Skeletal muscle satellite cell (primary cell): ENCODE measurements around the gene PAK5.

Source experiments
- H3K27me3 ChIP-seq: 2 replicates; pipeline ENCODE4 v1.7.0; 2013; ENCODE audit warnings: low read length; ENCODE audit not compliant: control insufficient read depth, insufficient read depth
- H3K36me3 ChIP-seq: 2 replicates; pipeline ENCODE4 v1.7.0; 2013; ENCODE audit warnings: mild to moderate bottlenecking, control low read depth, low read length; ENCODE audit not compliant: insufficient read depth
- H3K4me1 ChIP-seq: 2 replicates; pipeline ENCODE4 v1.7.0; 2013; ENCODE audit warnings: low read length; ENCODE audit not compliant: control insufficient read depth, insufficient read depth
- H3K4me2 ChIP-seq: 2 replicates; pipeline ENCODE4 v1.7.0; 2013; ENCODE audit warnings: mild to moderate bottlenecking, low read length
- H3K4me3 ChIP-seq: 2 replicates; pipeline ENCODE4 v1.7.0; 2013; ENCODE audit warnings: low read length
- H3K9ac ChIP-seq: 2 replicates; pipeline ENCODE4 v1.7.0; 2013; ENCODE audit warnings: mild to moderate bottlenecking, low read depth, low read length, moderate library complexity
- H3K9me3 ChIP-seq: replicated peaks from 2 replicates; pipeline ENCODE4 v1.7.0; 2013; ENCODE audit warnings: mild to moderate bottlenecking, control low read depth, low read length

Gene PAK5

DNA sequence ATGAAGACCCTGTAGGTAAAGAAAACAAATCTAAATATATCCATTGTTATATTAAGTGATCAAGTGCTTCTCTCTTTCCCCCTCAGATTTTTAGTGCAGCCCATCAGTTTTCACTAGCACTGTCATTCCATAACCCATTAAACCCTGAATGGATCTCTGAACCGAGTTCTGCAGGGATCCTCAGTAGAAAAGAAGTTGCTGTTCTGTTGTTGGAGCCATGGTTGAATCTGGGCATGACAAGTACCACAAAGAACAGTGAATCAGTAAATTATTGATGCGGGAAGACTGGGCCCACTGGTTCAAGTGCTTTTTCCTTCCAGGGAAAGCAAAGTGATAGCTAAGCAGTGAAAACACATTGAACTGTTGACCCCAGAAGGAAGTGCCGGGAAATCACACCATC, 264.1 kb downstream of the PAK5 start:
- H3K9me3 ChIP-seq: no peaks in the 10 kb centered on the region
- H3K4me1 ChIP-seq: no peaks in the 10 kb centered on the region

GRCh38 chr20:9574181-9574580, 264.7 kb downstream of the PAK5 start:
- H3K36me3 ChIP-seq: no peaks in the 10 kb centered on the region
- no peaks in the 10 kb centered on the region for H3K4me1 ChIP-seq
- no peaks in the 10 kb centered on the region for H3K9me3 ChIP-seq
- H3K4me3 ChIP-seq: no peak overlapping the region
- peaks cover 49% of the 10 kb centered on the region for H3K27me3 ChIP-seq
- H3K4me2 ChIP-seq: no peak overlapping the region
- H3K9ac ChIP-seq: no peak overlapping the region

More for the DNA sequence above, 264.1 kb downstream of the PAK5 start:
- H3K9ac ChIP-seq: no peak overlapping the region
- H3K27me3 ChIP-seq: peaks cover 43% of the 10 kb centered on the region
- H3K4me3 ChIP-seq: no peak overlapping the region
- H3K36me3 ChIP-seq: no peaks in the 10 kb centered on the region
- no peak overlapping the region for H3K4me2 ChIP-seq

- no peak overlapping the region for H3K4me2 ChIP-seq
- no peak overlapping the region for H3K4me3 ChIP-seq
- peaks cover 51% of the 10 kb centered on the region for H3K27me3 ChIP-seq
- no peaks in the 10 kb centered on the region for H3K4me1 ChIP-seq
- no peaks in the 10 kb centered on the region for H3K36me3 ChIP-seq
- no peak overlapping the region for H3K9ac ChIP-seq
- no peaks in the 10 kb centered on the region for H3K9me3 ChIP-seq
Measured at GRCh38 chr20:9573335-9574151, 265.3 kb downstream of the PAK5 start.

DNA sequence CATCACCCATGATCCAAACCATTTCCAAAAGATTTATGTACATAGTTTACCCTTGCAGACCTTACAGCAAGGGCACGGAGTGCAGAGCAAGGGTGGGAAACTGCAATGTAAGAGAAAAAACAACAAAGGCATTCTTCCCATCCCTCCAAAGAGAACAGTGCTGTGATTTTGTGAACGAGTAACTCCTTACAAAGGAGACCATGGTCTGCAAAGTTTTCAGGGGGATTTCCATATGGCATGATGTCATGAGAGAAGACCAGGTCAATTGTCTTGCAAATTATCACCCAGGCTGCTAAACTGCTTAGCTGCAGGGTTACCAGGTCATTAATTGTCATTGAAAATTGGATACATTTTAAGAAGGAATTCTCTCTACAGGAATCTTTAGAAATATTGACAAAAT, 266.2 kb downstream of the PAK5 start:
- Histone ChIP-seq H3K4me3 (no peak overlapping the region), H3K9me3 (no peaks in the 10 kb centered on the region), H3K36me3 (no peaks in the 10 kb centered on the region), H3K9ac (no peak overlapping the region), H3K27me3 (peaks cover 51% of the 10 kb centered on the region), H3K4me2 (no peak overlapping the region), H3K4me1 (no peaks in the 10 kb centered on the region)

- Histone ChIP-seq H3K4me1 (no peaks in the 10 kb centered on the region), H3K36me3 (no peaks in the 10 kb centered on the region)
Measured at GRCh38 chr20:9571783-9572182, 267.1 kb downstream of the PAK5 start.

DNA sequence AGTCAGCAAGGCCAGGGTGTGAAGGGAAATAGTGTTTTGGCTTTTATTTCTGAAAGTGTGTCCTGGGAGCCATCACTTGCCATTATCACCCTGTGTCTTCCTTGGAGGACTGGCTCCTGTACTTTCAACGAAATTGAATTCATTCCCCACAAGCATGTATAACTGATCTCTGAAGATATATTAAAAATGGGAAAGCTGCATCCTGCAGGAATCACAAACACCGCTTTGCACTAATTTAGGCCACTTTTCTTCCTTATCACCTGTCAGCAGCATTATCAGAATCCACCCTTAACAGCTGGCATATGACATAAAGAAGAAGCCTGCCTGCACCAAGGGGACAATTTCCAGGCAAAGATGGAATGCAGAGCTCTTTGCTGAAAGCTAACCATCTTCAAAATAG, 268.3 kb downstream of the PAK5 start:
- Histone ChIP-seq H3K4me3 (no peak overlapping the region), H3K36me3 (no peaks in the 10 kb centered on the region), H3K9me3 (no peaks in the 10 kb centered on the region), H3K4me1 (no peaks in the 10 kb centered on the region), H3K27me3 (peaks cover 57% of the 10 kb centered on the region), H3K9ac (no peak overlapping the region), H3K4me2 (no peak overlapping the region)

More at GRCh38 chr20:9571783-9572182, 267.1 kb downstream of the PAK5 start:
- H3K4me3 ChIP-seq: no peak overlapping the region
- no peak overlapping the region for H3K9ac ChIP-seq
- no peak overlapping the region for H3K4me2 ChIP-seq
- no peaks in the 10 kb centered on the region for H3K9me3 ChIP-seq
- H3K27me3 ChIP-seq: peaks cover 54% of the 10 kb centered on the region

DNA sequence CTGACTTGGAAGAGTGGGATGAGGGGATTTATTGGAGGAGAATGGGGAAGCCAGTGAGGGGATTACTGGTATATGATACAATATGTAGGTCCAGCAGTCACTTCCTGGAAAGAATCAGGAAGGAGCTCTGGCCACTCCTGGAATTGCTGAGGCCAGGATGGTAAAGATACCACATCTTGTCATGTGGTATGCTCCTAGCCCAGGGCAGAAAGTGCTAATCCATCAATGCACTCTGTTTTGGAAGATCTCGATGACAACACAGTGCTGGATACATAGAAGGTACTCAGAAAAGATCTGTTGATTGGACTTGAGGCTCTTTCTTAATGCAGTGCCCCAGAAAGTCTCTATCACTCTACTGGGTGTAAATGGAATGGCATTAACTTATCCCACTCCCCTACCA, 271.9 kb downstream of the PAK5 start:
- no peak overlapping the region for H3K4me3 ChIP-seq
- H3K9ac ChIP-seq: no peak overlapping the region
- no peaks in the 10 kb centered on the region for H3K36me3 ChIP-seq

DNA sequence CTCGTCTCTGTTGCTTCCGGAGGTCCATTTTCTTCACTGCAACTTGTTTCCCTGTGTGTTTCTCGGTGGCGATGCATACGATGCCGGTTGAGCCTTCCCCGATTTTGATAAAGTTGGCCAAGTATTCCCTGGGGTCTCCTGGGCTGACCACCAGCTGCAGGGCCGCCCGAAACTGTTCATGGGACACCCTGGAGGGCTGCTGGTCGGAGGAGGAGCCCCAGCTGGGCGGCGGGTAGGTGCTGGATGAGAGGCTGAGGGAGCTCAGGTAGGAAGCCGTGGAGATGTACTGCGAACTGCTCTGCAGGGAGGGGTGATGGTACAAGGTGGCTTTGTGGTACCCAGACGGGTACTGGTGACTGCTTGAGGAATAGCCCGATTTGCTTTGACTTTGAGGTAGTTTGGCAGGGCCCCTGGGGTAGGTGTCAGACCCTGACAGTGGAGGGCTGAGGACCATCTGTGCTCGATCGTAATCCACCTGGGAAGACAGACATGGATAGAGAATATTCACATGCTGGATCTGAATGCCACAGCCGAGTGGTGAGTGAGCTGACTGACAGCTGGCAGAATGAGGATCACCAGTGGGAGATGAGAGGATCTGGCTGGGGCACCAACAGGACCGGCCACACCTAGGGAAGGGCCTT, 272.8 kb downstream of the PAK5 start:
- Histone ChIP-seq H3K4me1 (no peaks in the 10 kb centered on the region), H3K9ac (no peak overlapping the region), H3K36me3 (no peaks in the 10 kb centered on the region), H3K4me3 (no peak overlapping the region), H3K4me2 (no peak overlapping the region), H3K27me3 (peaks cover 60% of the 10 kb centered on the region), H3K9me3 (no peaks in the 10 kb centered on the region)

More for the DNA sequence above, 271.9 kb downstream of the PAK5 start:
- Histone ChIP-seq H3K27me3 (peaks cover 52% of the 10 kb centered on the region), H3K4me2 (no peak overlapping the region), H3K4me1 (no peaks in the 10 kb centered on the region), H3K9me3 (no peaks in the 10 kb centered on the region)

GRCh38 chr20:9557411-9557810, 281.5 kb downstream of the PAK5 start:
- Histone ChIP-seq H3K4me3 (no peak overlapping the region), H3K9me3 (no peaks in the 10 kb centered on the region), H3K4me1 (no peaks in the 10 kb centered on the region), H3K4me2 (no peak overlapping the region), H3K9ac (no peak overlapping the region), H3K27me3 (peaks cover 40% of the 10 kb centered on the region), H3K36me3 (no peaks in the 10 kb centered on the region)

GRCh38 chr20:9555781-9556180, 283.1 kb downstream of the PAK5 start:
- Histone ChIP-seq H3K9ac (no peak overlapping the region), H3K36me3 (no peaks in the 10 kb centered on the region), H3K27me3 (peaks cover 39% of the 10 kb centered on the region), H3K9me3 (no peaks in the 10 kb centered on the region), H3K4me3 (no peak overlapping the region), H3K4me1 (no peaks in the 10 kb centered on the region), H3K4me2 (no peak overlapping the region)

DNA sequence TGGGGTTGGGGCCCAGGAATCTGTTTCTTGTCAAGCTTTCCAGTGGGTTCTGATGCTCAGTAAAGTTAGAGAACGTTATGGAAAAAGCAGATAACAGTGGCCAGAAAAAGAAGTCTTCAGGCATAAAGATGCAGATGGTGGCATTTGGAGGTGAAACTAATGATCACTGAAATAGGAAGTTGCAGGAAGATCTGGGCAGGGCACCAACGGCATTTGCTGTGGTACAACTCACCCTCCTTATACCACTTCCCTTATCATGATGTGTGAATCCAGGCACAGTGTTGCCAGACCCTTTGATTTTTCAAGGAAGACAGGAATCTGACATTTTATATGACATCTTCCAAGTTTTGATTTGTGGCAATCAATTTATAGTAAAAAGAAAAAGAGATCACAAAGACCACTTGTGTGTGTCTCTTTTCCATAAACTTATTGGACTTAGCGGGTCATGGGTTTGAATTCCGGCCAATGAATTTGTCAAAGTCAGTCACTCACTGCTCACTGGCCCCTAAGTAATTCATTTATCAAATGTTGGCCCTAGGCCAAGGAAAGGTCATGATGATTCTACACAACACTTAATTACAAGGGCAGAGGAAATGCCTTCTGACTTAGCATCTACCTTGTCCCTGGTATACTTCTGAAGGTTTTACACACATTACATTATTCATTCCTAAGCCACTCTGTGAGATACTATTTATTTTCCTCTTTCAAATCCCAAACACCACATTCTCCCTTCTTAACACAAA, 286.9 kb downstream of the PAK5 start:
- H3K27me3 ChIP-seq: peaks cover 50% of the 10 kb centered on the region
- no peaks in the 10 kb centered on the region for H3K9me3 ChIP-seq
- H3K36me3 ChIP-seq: no peaks in the 10 kb centered on the region
- H3K9ac ChIP-seq: no peak overlapping the region
- no peak overlapping the region for H3K4me2 ChIP-seq
- no peaks in the 10 kb centered on the region for H3K4me1 ChIP-seq
- H3K4me3 ChIP-seq: no peak overlapping the region
